PC-9 (cell line): Measurements from ENCODE around the gene SHC1.

ENCODE experiments used
- EZH2 ChIP-seq: fragments of 200-600 bp; sonication (generic); IDR thresholded peaks from 2 replicates; pipeline ENCODE4 v1.8.0; 2017; ENCODE audit warnings: antibody characterized with exemption, low read depth
- TF ChIP-seq, protein P1 (sequence below): fragments of 200-600 bp; sonication (generic); conservative IDR thresholded peaks from 2 replicates; pipeline ENCODE4 v1.6.1; 2017; ENCODE audit warnings: mixed run types, antibody characterized with exemption, mild to moderate bottlenecking, moderate library complexity

DNA sequence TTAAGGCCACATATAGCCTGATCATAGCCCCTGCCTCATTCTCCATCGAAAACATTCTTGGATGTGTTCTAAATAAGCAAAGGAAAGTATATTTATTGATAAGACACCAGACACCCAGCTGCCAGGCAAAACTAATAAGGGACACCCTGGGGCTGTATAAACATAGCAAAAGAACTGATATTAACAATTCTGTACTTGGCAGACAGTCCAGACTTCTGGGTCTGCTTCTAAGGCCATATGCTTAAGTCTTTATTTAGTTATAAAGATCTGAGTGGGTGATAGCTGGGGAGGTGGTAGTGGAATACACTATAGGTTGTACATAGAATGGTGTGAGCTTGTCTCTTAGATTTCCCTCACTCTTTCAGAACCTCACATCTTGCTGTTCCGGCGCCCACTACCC is 7.8 kb upstream of the SHC1 start:
- TF ChIP-seq, protein P1, sequence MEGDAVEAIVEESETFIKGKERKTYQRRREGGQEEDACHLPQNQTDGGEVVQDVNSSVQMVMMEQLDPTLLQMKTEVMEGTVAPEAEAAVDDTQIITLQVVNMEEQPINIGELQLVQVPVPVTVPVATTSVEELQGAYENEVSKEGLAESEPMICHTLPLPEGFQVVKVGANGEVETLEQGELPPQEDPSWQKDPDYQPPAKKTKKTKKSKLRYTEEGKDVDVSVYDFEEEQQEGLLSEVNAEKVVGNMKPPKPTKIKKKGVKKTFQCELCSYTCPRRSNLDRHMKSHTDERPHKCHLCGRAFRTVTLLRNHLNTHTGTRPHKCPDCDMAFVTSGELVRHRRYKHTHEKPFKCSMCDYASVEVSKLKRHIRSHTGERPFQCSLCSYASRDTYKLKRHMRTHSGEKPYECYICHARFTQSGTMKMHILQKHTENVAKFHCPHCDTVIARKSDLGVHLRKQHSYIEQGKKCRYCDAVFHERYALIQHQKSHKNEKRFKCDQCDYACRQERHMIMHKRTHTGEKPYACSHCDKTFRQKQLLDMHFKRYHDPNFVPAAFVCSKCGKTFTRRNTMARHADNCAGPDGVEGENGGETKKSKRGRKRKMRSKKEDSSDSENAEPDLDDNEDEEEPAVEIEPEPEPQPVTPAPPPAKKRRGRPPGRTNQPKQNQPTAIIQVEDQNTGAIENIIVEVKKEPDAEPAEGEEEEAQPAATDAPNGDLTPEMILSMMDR, result no peak
- no peak for TF ChIP-seq EZH2
